HG02610 (cell line): ENCODE measurements around the gene ZNF442.
A peak's percentile ranks its signal among the peaks of the same experiment; 100 is the strongest.
"Not testable (repeated sequence)": the region's sequence is repeated elsewhere in the genome, so short reads cannot be mapped to it uniquely, and the experiment has no call there.

Experiments
- ATAC-seq: cut with Tn5 transposase; IDR thresholded peaks from one replicate; pipeline ENCODE4 v1.9.1; 2021; ENCODE audit warnings: mild to moderate bottlenecking, moderate library complexity; ENCODE audit not compliant: unreplicated experiment

Gene ZNF442

DNA sequence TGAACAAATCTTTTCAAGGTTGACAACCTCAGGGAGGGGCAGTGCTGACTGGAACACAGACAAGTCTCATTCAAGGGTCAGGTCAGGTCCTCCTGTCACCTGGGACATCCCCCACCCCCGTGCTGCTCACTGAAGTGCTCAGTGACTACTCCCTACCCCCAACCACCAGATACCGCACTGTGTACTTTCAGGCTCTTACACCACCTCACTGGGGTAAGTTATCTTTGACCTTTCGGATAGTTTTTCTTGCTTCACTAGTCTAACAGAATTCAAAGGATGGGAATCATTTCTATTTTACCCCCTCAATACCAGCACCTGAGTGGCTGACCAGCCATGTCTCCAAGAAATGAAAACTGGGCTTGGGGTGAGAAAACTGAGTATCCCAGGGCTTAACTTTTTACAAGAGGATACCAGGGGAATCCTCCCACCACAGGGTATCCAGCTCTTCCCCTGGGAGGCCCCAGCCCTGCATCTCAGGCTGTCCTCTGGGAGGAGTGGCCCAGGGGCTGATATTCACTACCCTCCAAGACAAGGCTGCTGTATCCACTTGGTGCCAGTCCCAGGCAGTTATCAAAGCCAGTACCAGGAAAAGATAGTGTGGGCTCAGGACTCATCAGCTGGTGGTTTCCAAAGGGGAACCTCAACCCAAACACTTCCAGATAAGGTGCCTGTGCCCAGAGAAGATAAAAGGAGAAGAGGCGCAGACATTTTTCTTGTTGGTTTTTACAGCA lies 34.1 kb downstream of the ZNF442 start:
- peak; percentile 46 for ATAC-seq

DNA sequence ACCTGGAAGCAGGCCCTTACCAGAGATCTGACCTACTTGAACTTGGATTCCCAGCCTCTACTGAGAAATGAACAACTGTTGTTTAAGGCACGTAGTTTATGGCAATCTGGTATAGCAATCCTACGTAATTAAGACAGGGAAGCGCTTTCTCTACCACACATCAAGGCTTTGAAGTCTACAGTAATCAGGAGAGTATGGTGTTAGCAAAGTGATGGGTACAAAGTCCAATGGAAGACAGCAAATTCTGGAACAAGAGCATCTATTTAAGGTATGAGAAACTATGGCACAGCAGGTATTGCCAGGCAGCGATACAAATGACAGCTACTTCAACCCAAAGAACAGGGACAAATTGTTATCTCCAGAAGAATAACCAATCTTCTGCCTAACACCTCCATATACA lies 35.1 kb downstream of the ZNF442 start:
- no peak for ATAC-seq

DNA sequence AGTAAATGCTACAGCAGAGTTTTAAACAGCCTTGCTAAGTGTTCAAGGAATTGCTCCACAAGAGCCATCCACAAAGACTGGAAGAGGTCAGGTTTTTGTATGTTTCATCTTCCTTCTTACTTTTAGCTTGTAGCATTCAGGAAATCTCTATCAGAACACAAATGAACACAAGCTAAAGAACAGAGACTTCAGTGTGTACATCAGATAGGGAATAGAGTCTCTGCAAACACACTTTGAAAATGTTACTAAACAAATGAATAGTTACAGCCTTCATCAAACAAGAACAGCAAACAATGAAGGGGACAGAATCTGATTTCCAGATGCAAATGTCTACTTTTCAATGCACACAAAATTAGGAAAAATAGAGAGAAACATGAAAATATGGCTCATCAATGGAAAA lies 39.8 kb downstream of the ZNF442 start:
- no peak for ATAC-seq

- no peak for ATAC-seq
Observed at GRCh38 chr19:12318782-12319413, 46.6 kb downstream of the ZNF442 start.

DNA sequence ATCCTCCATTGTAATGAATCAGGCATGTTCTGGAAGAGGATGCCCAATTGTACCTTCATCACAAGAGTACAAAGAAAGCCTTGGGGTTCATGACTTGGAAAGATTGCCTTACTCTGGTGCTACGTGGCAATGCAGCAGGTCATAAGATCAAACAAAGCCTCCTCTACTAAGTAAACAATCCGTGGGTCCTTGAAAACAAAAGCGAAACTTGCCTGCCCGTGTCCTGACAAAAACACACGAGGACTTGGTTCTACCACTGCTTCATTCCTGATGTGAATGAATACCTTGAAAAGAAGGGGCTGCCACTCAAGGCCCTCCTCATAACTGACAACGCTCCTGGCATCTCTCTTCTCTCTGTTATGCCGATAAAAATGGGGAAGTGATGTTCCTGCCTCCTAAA lies 50.9 kb downstream of the ZNF442 start:
- no peak for ATAC-seq

DNA sequence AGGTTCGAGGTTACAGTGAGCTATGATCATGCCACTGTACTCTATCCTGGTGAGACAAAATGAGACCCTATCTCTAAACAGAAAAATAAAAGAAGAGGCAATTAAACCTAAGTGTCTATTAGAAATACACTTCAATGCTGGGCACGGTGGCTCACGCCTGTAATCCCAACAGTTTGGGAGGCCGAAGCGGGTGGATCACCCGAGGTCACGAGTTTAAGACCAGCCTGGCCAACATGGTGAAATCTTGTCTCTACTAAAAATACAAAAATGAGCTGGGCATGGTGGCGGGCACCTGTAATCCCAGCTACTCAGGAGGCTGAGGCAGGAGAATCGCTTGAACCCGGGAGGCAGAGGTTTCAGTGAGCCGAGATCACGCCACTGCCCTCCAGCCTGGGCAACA lies 56.6 kb downstream of the ZNF442 start:
- ATAC-seq = not testable (repeated sequence)
